Progenitor cell of endocrine pancreas (in vitro differentiated cells): ENCODE data around the gene ATP12A. TPM values are rescaled to one million over a fixed set of nuclear protein-coding genes. Genes with fewer than 3 reads are reported as not detected.

Source experiments
- DNase-seq: peaks from one replicate; pipeline ENCODE4 v3.0.0; 2021; ENCODE audit warnings: low spot score; ENCODE audit not compliant: unreplicated experiment
- H3K27ac Mint-ChIP-seq: 2 replicates; pipeline ENCODE4 v1.8.0; 2021; ENCODE audit warnings: mild to moderate bottlenecking, moderate library complexity, mixed read lengths
- H3K27me3 Mint-ChIP-seq: 2 replicates; pipeline ENCODE4 v1.8.0; 2021; ENCODE audit warnings: mixed read lengths
- H3K36me3 Mint-ChIP-seq: 2 replicates; pipeline ENCODE4 v1.8.0; 2022; ENCODE audit warnings: mixed read lengths; ENCODE audit not compliant: insufficient read depth
- H3K4me1 Mint-ChIP-seq: 2 replicates; pipeline ENCODE4 v1.8.0; 2021; ENCODE audit warnings: low read depth, mixed read lengths
- H3K4me3 Mint-ChIP-seq: 2 replicates; pipeline ENCODE4 v1.8.0; 2021; ENCODE audit warnings: low read depth, mild to moderate bottlenecking, moderate library complexity, mixed read lengths
- H3K9me3 Mint-ChIP-seq: 2 replicates; pipeline ENCODE4 v1.8.0; 2021; ENCODE audit warnings: low read depth, mixed read lengths
- total RNA-seq: library from RNA; stranded (reverse); gene quantifications from 2 replicates; pipeline ENCODE4 v1.2.1, GENCODE V29; 2021
- TF ChIP-seq, protein P1 (sequence below): fragments of 200-600 bp; sonication (generic); IDR thresholded peaks from one replicate; pipeline ENCODE4 v1.5.0; 2021; ENCODE audit warnings: antibody characterized with exemption, mild to moderate bottlenecking; ENCODE audit not compliant: unreplicated experiment

Gene ATP12A
- total RNA-seq, 1 donor from 2014 or later = 1.9 TPM

GRCh38 chr13:24670174-24670573, 10.0 kb upstream of the ATP12A start:
- H3K27me3 Mint-ChIP-seq = peaks cover 16% of the 10 kb centered on the region
- H3K9me3 Mint-ChIP-seq = no peaks in the 10 kb centered on the region
- DNase-seq = no peak
- H3K4me1 Mint-ChIP-seq = peaks cover 31% of the 10 kb centered on the region
- no peak overlapping the region for H3K4me3 Mint-ChIP-seq
- no peaks in the 10 kb centered on the region for H3K36me3 Mint-ChIP-seq
- H3K27ac Mint-ChIP-seq = no peak overlapping the region
- TF ChIP-seq, protein P1, sequence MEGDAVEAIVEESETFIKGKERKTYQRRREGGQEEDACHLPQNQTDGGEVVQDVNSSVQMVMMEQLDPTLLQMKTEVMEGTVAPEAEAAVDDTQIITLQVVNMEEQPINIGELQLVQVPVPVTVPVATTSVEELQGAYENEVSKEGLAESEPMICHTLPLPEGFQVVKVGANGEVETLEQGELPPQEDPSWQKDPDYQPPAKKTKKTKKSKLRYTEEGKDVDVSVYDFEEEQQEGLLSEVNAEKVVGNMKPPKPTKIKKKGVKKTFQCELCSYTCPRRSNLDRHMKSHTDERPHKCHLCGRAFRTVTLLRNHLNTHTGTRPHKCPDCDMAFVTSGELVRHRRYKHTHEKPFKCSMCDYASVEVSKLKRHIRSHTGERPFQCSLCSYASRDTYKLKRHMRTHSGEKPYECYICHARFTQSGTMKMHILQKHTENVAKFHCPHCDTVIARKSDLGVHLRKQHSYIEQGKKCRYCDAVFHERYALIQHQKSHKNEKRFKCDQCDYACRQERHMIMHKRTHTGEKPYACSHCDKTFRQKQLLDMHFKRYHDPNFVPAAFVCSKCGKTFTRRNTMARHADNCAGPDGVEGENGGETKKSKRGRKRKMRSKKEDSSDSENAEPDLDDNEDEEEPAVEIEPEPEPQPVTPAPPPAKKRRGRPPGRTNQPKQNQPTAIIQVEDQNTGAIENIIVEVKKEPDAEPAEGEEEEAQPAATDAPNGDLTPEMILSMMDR = no peak

GRCh38 chr13:24670961-24671381, 9.2 kb upstream of the ATP12A start:
- Mint-ChIP-seq H3K9me3 (no peaks in the 10 kb centered on the region), H3K27ac (no peak overlapping the region), H3K4me1 (peaks cover 31% of the 10 kb centered on the region), H3K4me3 (no peak overlapping the region), H3K27me3 (peaks cover 17% of the 10 kb centered on the region), H3K36me3 (no peaks in the 10 kb centered on the region)
- no peak for DNase-seq
- TF ChIP-seq, protein P1 = peak; percentile 43

GRCh38 chr13:24671386-24672113, 8.7 kb upstream of the ATP12A start:
- H3K4me1 Mint-ChIP-seq = peaks cover 31% of the 10 kb centered on the region
- no peak overlapping the region for H3K27ac Mint-ChIP-seq
- TF ChIP-seq, protein P1 = peak; percentile 62
- H3K36me3 Mint-ChIP-seq = no peaks in the 10 kb centered on the region
- H3K4me3 Mint-ChIP-seq = no peak overlapping the region
- no peaks in the 10 kb centered on the region for H3K9me3 Mint-ChIP-seq
- peaks cover 21% of the 10 kb centered on the region for H3K27me3 Mint-ChIP-seq
- no peak for DNase-seq

- peak overlapping the region; percentile 86 for H3K27ac Mint-ChIP-seq
- H3K27me3 Mint-ChIP-seq = peaks cover 23% of the 10 kb centered on the region
- no peaks in the 10 kb centered on the region for H3K9me3 Mint-ChIP-seq
- TF ChIP-seq, protein P1 = no peak
- H3K4me3 Mint-ChIP-seq = no peak overlapping the region
- peaks cover 31% of the 10 kb centered on the region for H3K4me1 Mint-ChIP-seq
- DNase-seq = no peak
- no peaks in the 10 kb centered on the region for H3K36me3 Mint-ChIP-seq
Measured at GRCh38 chr13:24672141-24673132, 7.8 kb upstream of the ATP12A start.
